ENCODE data around the gene SPOUT1.

The SPOUT1 gene

DNA sequence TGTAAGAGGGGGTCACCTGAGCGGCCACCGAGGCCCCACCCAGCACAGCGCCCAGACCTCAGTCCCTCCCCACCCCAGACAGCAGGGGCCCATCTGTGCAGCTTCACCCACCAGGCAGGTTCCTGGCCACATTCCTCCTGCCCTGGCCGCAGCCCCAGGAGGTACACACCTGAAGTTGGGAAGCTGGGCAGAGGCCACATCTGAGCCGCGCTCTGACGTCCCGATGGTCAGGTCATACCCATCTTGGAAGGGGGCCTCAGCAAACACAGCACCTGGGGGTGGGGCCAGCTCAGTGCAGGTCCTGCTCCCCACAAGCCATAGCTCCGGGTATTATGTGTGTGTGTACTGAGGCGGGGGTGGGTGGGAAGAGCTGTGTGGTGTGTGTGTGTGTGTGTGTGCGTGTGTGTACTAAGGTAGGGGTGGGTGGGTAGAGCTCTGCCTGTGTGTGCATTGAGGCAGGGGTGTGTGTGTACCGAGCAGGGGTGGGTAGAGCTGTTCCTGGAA, 5.6 kb downstream of the SPOUT1 start:
- Histone ChIP-seq H3K18ac (ENCODE audit: low read length) (no peak overlapping the region), H3K4me1 (ENCODE audit: control insufficient read depth in 2 of 2, insufficient read depth in 1 of 2, low read depth in 1 of 2, low read length in 2 of 2) (peaks cover 5 to 8% of the 10 kb centered on the region in 2 donors), H2AK5ac (ENCODE audit: low read depth, low read length) (no peak overlapping the region), H3K9me3 (replicated peaks in 1 of 2; ENCODE audit: control insufficient read depth in 2 of 2, insufficient read depth in 1 of 2, low read depth in 1 of 2, low read length in 2 of 2) (no peaks in the 10 kb centered on the region), H3K79me1 (ENCODE audit: low read depth, low read length) (peaks cover 2% of the 10 kb centered on the region), H4K91ac (ENCODE audit: low read depth, low read length, poor library complexity) (no peak overlapping the region), H3K4me2 (ENCODE audit: insufficient read depth, low read length, poor library complexity, severe bottlenecking) (no peak overlapping the region), H2BK120ac (ENCODE audit: low read depth, low read length) (no peak overlapping the region), H3K36me3 (replicated peaks in 1 of 2; ENCODE audit: control insufficient read depth in 2 of 2, insufficient read depth in 2 of 2, low read length in 2 of 2) (peaks cover 51 to 93% of the 10 kb centered on the region in 2 donors), H3K4ac (ENCODE audit: low read length) (no peak overlapping the region), H3K4me3 (ENCODE audit: low read length in 2 of 2) (no peak overlapping the region), H3K14ac (ENCODE audit: low read length) (no peak overlapping the region), H2BK15ac (ENCODE audit: low read length) (no peak overlapping the region), H3K27ac (replicated peaks; ENCODE audit: low read length) (no peak overlapping the region), H2BK12ac (ENCODE audit: low read length) (no peak overlapping the region), H4K8ac (ENCODE audit: low read depth, low read length) (peak overlapping the region; percentile 48), H3K23ac (ENCODE audit: low read depth, low read length, poor library complexity) (no peak overlapping the region), H3K27me3 (ENCODE audit: control insufficient read depth in 3 of 3, insufficient read depth in 3 of 3, low read depth in 1 of 3, low read length in 3 of 3) (peaks cover 0 to 2% (median 0%) of the 10 kb centered on the region in 3 experiments), H2BK5ac (ENCODE audit: low read length) (peak overlapping the region; percentile 13), H2AFZ (ENCODE audit: low read length) (no peak overlapping the region), H3K9ac (ENCODE audit: low read depth, low read length, poor library complexity) (no peak overlapping the region)
- no CpG with 5 or more reads among the region's 12 CpGs for WGBS, 2 donors (ENCODE audit: extremely low coverage in 2 of 2, insufficient read length in 2 of 2, insufficient replicate concordance in 1 of 2)
- DNase-seq (ENCODE audit: low spot score) = no peak

DNA sequence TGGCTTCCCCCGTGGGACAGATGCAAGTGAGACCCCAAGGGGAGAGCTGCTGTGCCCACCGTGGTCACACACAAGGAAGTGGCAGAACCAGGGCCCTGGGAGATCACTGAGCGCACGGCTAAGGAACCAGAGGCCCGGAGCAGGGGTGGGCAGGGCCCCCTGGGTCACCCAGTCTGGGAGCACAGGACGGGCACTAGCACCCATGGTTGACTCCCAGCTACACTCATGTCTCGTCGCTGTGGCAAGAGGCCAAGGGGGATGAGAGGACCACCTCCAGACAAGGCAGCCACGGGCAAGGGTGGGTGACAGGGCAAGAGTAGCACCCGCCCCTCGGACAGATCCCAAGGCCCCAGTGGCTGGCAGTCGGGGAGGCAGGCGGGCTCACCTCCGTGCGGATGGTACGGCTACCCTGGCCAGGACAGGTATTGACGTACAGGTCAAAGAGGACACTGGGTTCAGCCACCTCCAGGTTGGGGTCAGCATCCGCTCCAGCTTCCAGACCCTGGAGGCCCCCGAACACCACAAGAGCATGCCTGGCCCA, 6.2 kb downstream of the SPOUT1 start:
- no peak overlapping the region for H4K8ac ChIP-seq (ENCODE audit: low read depth, low read length)
- peaks cover 2% of the 10 kb centered on the region for H3K79me1 ChIP-seq (ENCODE audit: low read depth, low read length)
- H2BK120ac ChIP-seq (ENCODE audit: low read depth, low read length) = no peak overlapping the region
- peaks cover 51 to 88% of the 10 kb centered on the region in 2 donors for H3K36me3 ChIP-seq (replicated peaks in 1 of 2; ENCODE audit: control insufficient read depth in 2 of 2, insufficient read depth in 2 of 2, low read length in 2 of 2)
- H3K27me3 ChIP-seq (ENCODE audit: control insufficient read depth in 3 of 3, insufficient read depth in 3 of 3, low read depth in 1 of 3, low read length in 3 of 3) = peaks cover 0 to 5% (median 0%) of the 10 kb centered on the region in 3 experiments
- no peak for DNase-seq (ENCODE audit: low spot score)
- WGBS, 2 donors (ENCODE audit: extremely low coverage in 2 of 2, insufficient read length in 2 of 2, insufficient replicate concordance in 1 of 2) = no CpG with 5 or more reads among the region's 19 CpGs
- no peak overlapping the region for H2AFZ ChIP-seq (ENCODE audit: low read length)
- H3K18ac ChIP-seq (ENCODE audit: low read length) = no peak overlapping the region
- peaks cover under 1 to 4% of the 10 kb centered on the region in 2 donors for H3K4me1 ChIP-seq (ENCODE audit: control insufficient read depth in 2 of 2, insufficient read depth in 1 of 2, low read depth in 1 of 2, low read length in 2 of 2)
- H3K27ac ChIP-seq (replicated peaks; ENCODE audit: low read length) = no peak overlapping the region
- no peak overlapping the region for H2BK12ac ChIP-seq (ENCODE audit: low read length)
- no peak overlapping the region for H3K14ac ChIP-seq (ENCODE audit: low read length)
- no peak overlapping the region for H3K4me3 ChIP-seq (ENCODE audit: low read length in 2 of 2)
- no peak overlapping the region for H3K23ac ChIP-seq (ENCODE audit: low read depth, low read length, poor library complexity)
- no peak overlapping the region for H4K91ac ChIP-seq (ENCODE audit: low read depth, low read length, poor library complexity)
- H2BK5ac ChIP-seq (ENCODE audit: low read length) = peak overlapping the region; percentile 13
- no peak overlapping the region for H2AK5ac ChIP-seq (ENCODE audit: low read depth, low read length)
- no peak overlapping the region for H2BK15ac ChIP-seq (ENCODE audit: low read length)
- no peak overlapping the region for H3K4me2 ChIP-seq (ENCODE audit: insufficient read depth, low read length, poor library complexity, severe bottlenecking)
- H3K9ac ChIP-seq (ENCODE audit: low read depth, low read length, poor library complexity) = no peak overlapping the region
- H3K4ac ChIP-seq (ENCODE audit: low read length) = no peak overlapping the region
- H3K9me3 ChIP-seq (replicated peaks in 1 of 2; ENCODE audit: control insufficient read depth in 2 of 2, insufficient read depth in 1 of 2, low read depth in 1 of 2, low read length in 2 of 2) = no peaks in the 10 kb centered on the region

DNA sequence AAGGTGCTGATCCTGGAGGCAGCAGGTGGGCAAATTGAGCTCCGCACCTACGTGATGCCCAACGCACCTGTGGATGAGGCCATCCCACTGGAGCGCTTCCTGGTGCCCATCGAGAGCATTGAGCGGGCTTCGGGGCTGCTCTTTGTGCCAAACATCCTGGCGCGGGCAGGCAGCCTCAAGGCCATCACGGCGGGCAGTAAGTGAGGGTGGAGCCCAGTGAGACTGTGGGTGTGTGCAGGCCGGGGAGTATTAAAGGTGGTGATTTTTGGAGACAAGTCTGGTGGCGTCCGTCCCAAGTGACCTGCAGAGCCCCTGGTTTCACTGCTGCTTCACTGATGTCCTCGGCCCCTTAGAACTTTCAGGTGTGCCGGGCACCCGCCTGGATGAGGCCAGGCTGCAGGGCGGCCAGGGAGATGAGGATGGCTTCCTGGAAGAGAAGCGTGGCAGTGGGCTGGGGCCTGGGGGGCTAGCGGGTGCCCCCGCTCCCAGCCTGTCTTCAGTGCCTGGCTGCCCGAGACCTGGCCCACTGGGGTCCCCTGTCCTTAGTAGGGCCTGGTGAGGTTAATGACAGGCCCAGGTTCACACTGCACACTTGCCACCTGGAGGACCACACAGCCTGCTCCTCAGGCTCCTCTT, 7.1 kb downstream of the SPOUT1 start:
- Histone ChIP-seq H3K4me3 (ENCODE audit: low read length in 2 of 2) (no peak overlapping the region), H2AFZ (ENCODE audit: low read length) (no peak overlapping the region), H3K79me1 (ENCODE audit: low read depth, low read length) (peaks cover 2% of the 10 kb centered on the region), H3K27me3 (ENCODE audit: control insufficient read depth in 3 of 3, insufficient read depth in 3 of 3, low read depth in 1 of 3, low read length in 3 of 3) (peaks cover 0 to 5% (median 0%) of the 10 kb centered on the region in 3 experiments), H2BK120ac (ENCODE audit: low read depth, low read length) (no peak overlapping the region), H3K23ac (ENCODE audit: low read depth, low read length, poor library complexity) (no peak overlapping the region), H3K9me3 (replicated peaks in 1 of 2; ENCODE audit: control insufficient read depth in 2 of 2, insufficient read depth in 1 of 2, low read depth in 1 of 2, low read length in 2 of 2) (no peaks in the 10 kb centered on the region), H2BK12ac (ENCODE audit: low read length) (no peak overlapping the region), H3K4ac (ENCODE audit: low read length) (no peak overlapping the region), H3K18ac (ENCODE audit: low read length) (no peak overlapping the region), H3K36me3 (replicated peaks in 1 of 2; ENCODE audit: control insufficient read depth in 2 of 2, insufficient read depth in 2 of 2, low read length in 2 of 2) (peaks cover 51 to 79% of the 10 kb centered on the region in 2 donors), H2BK5ac (ENCODE audit: low read length) (no peak overlapping the region), H3K4me2 (ENCODE audit: insufficient read depth, low read length, poor library complexity, severe bottlenecking) (no peak overlapping the region), H2BK15ac (ENCODE audit: low read length) (no peak overlapping the region), H4K91ac (ENCODE audit: low read depth, low read length, poor library complexity) (no peak overlapping the region), H3K4me1 (ENCODE audit: control insufficient read depth in 2 of 2, insufficient read depth in 1 of 2, low read depth in 1 of 2, low read length in 2 of 2) (peaks cover 0 to 3% of the 10 kb centered on the region in 2 donors), H3K27ac (replicated peaks; ENCODE audit: low read length) (no peak overlapping the region), H4K8ac (ENCODE audit: low read depth, low read length) (no peak overlapping the region), H3K9ac (ENCODE audit: low read depth, low read length, poor library complexity) (no peak overlapping the region), H3K14ac (ENCODE audit: low read length) (no peak overlapping the region), H2AK5ac (ENCODE audit: low read depth, low read length) (no peak overlapping the region)
- WGBS, 2 donors (ENCODE audit: extremely low coverage in 2 of 2, insufficient read length in 2 of 2, insufficient replicate concordance in 1 of 2) = no CpG with 5 or more reads among the region's 22 CpGs
- no peak for DNase-seq (ENCODE audit: low spot score)

DNA sequence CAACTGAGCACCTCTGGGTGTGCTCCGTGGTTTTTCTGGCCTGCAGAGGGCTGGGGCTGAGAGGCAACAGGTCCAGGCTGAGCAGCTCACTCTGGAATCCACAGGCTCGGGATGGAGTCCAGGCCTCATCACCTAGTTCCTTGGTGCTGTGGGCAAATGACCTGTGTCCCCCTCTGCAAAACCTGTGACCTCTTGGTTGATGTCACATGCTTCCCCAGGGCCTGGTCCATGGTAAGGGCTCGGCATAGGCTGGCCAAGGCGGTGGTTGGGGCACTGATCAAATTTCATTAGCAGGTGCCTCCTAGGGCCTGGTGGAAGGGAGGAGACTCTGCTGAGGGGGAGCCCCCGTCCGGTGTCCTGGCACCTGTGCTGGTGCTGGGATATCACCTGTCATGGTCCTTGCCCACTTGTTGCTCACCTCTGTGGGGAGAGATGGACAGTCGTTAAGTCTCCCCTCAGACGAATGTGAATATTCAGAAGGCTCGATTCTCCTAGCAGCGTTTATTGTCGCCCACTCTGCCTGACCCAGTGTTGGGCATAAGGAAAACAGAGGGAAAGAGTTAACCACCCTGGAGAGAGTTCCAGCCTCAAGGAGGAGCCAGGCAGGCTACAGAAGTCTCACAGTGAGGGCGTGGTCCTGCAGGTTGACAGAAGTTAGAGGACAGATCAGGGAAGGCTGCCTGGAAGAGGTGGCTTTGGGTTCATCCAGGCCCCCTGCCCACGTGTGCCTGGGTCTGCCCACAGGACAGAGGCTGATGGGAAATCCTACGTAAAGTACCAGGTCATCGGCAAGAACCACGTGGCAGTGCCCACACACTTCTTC, 7.8 kb downstream of the SPOUT1 start:
- Histone ChIP-seq H3K4me1 (ENCODE audit: control insufficient read depth in 2 of 2, insufficient read depth in 1 of 2, low read depth in 1 of 2, low read length in 2 of 2) (peaks cover 0 to 3% of the 10 kb centered on the region in 2 donors), H3K18ac (ENCODE audit: low read length) (no peak overlapping the region), H3K27ac (replicated peaks; ENCODE audit: low read length) (no peak overlapping the region), H4K91ac (ENCODE audit: low read depth, low read length, poor library complexity) (no peak overlapping the region), H2BK15ac (ENCODE audit: low read length) (no peak overlapping the region), H3K23ac (ENCODE audit: low read depth, low read length, poor library complexity) (no peak overlapping the region), H2BK12ac (ENCODE audit: low read length) (no peak overlapping the region), H3K9me3 (replicated peaks in 1 of 2; ENCODE audit: control insufficient read depth in 2 of 2, insufficient read depth in 1 of 2, low read depth in 1 of 2, low read length in 2 of 2) (no peaks in the 10 kb centered on the region), H2AK5ac (ENCODE audit: low read depth, low read length) (no peak overlapping the region), H3K4me2 (ENCODE audit: insufficient read depth, low read length, poor library complexity, severe bottlenecking) (no peak overlapping the region), H3K27me3 (ENCODE audit: control insufficient read depth in 3 of 3, insufficient read depth in 3 of 3, low read depth in 1 of 3, low read length in 3 of 3) (peaks cover 0 to 5% (median 0%) of the 10 kb centered on the region in 3 experiments), H2AFZ (ENCODE audit: low read length) (no peak overlapping the region), H3K36me3 (replicated peaks in 1 of 2; ENCODE audit: control insufficient read depth in 2 of 2, insufficient read depth in 2 of 2, low read length in 2 of 2) (peaks cover 45 to 72% of the 10 kb centered on the region in 2 donors), H3K79me1 (ENCODE audit: low read depth, low read length) (peaks cover 2% of the 10 kb centered on the region), H3K14ac (ENCODE audit: low read length) (no peak overlapping the region), H3K4me3 (ENCODE audit: low read length in 2 of 2) (no peak overlapping the region), H2BK120ac (ENCODE audit: low read depth, low read length) (no peak overlapping the region), H3K9ac (ENCODE audit: low read depth, low read length, poor library complexity) (no peak overlapping the region), H2BK5ac (ENCODE audit: low read length) (no peak overlapping the region), H4K8ac (ENCODE audit: low read depth, low read length) (no peak overlapping the region), H3K4ac (ENCODE audit: low read length) (no peak overlapping the region)
- no CpG with 5 or more reads among the region's 16 CpGs for WGBS, 2 donors (ENCODE audit: extremely low coverage in 2 of 2, insufficient read length in 2 of 2, insufficient replicate concordance in 1 of 2)
- DNase-seq (ENCODE audit: low spot score) = no peak

All from neuronal stem cell (in vitro differentiated cells).